PFSK-1 (cell line): ENCODE results near the gene PRDM16.

Experiments
- FOXP2 ChIP-seq: optimal IDR thresholded peaks from 2 replicates; pipeline ENCODE3; 2011; ENCODE audit warnings: borderline replicate concordance, control low read depth, inconsistent platforms; ENCODE audit not compliant: insufficient read depth; ENCODE audit errors: extremely low read length, extremely low read depth
- POLR2AphosphoS5 ChIP-seq: IDR thresholded peaks from 2 replicates; pipeline ENCODE4 v1.6.1; 2012; ENCODE audit warnings: low read depth, mild to moderate bottlenecking, control low read depth, low read length, moderate library complexity
- SIN3A ChIP-seq: IDR thresholded peaks from 2 replicates; pipeline ENCODE4 v1.6.1; 2012; ENCODE audit warnings: mild to moderate bottlenecking, low read length, moderate library complexity, borderline replicate concordance; ENCODE audit not compliant: insufficient read depth
- TAF1 ChIP-seq: IDR thresholded peaks from 2 replicates; pipeline ENCODE4 v1.6.1; 2012; ENCODE audit warnings: low read length, control low read depth, borderline replicate concordance; ENCODE audit not compliant: insufficient read depth
- TF ChIP-seq, protein P1 (sequence below), 2 experiments: IDR thresholded peaks; 2 replicates each; pipeline versions ENCODE4 v1.6.1 to v1.8.0; 2011 to 2012; ENCODE audit warnings: low read depth in 2 of 2, low read length in 2 of 2, control low read depth in 1 of 2, inconsistent platforms in 1 of 2, mild to moderate bottlenecking in 1 of 2, moderate library complexity in 1 of 2; ENCODE audit not compliant: insufficient read depth in 1 of 2

The PRDM16 gene

DNA sequence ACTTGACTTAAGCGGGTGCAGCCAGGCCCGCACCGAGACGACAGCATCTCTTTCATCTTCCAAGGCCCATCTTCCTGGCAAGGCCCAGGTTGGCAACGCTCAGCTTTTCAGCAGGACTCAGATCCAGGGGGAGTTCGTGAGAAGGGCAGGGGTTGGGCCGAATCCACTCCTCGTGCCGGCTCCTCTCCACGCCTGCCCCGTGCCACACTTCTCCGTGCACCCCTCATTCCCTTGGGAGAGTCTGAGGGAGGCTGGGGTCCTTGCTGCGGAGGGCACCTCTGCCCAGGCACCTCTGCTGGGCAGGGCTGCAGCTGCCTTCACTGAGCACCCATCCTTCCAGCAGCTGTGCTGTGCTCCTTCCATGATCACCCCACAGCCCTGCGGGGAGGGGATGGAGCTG is 22.3 kb downstream of the PRDM16 start:
- TF ChIP-seq POLR2AphosphoS5 (no peak), SIN3A (no peak), FOXP2 (no peak), TAF1 (no peak)
- TF ChIP-seq, protein P1, sequence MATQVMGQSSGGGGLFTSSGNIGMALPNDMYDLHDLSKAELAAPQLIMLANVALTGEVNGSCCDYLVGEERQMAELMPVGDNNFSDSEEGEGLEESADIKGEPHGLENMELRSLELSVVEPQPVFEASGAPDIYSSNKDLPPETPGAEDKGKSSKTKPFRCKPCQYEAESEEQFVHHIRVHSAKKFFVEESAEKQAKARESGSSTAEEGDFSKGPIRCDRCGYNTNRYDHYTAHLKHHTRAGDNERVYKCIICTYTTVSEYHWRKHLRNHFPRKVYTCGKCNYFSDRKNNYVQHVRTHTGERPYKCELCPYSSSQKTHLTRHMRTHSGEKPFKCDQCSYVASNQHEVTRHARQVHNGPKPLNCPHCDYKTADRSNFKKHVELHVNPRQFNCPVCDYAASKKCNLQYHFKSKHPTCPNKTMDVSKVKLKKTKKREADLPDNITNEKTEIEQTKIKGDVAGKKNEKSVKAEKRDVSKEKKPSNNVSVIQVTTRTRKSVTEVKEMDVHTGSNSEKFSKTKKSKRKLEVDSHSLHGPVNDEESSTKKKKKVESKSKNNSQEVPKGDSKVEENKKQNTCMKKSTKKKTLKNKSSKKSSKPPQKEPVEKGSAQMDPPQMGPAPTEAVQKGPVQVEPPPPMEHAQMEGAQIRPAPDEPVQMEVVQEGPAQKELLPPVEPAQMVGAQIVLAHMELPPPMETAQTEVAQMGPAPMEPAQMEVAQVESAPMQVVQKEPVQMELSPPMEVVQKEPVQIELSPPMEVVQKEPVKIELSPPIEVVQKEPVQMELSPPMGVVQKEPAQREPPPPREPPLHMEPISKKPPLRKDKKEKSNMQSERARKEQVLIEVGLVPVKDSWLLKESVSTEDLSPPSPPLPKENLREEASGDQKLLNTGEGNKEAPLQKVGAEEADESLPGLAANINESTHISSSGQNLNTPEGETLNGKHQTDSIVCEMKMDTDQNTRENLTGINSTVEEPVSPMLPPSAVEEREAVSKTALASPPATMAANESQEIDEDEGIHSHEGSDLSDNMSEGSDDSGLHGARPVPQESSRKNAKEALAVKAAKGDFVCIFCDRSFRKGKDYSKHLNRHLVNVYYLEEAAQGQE (IDR thresholded peaks at IDR 0.05; ENCODE audit: insufficient read depth in 1 of 2, low read depth in 2 of 2, low read length in 2 of 2): no peak

GRCh38 chr1:3092530-3092929 is 23.5 kb downstream of the PRDM16 start:
- TF ChIP-seq, protein P1 (IDR thresholded peaks at IDR 0.05; ENCODE audit: insufficient read depth in 1 of 2, low read depth in 2 of 2, low read length in 2 of 2): no peak
- no peak for TF ChIP-seq TAF1
- no peak for TF ChIP-seq POLR2AphosphoS5
- no peak for TF ChIP-seq FOXP2
- TF ChIP-seq SIN3A: no peak

DNA sequence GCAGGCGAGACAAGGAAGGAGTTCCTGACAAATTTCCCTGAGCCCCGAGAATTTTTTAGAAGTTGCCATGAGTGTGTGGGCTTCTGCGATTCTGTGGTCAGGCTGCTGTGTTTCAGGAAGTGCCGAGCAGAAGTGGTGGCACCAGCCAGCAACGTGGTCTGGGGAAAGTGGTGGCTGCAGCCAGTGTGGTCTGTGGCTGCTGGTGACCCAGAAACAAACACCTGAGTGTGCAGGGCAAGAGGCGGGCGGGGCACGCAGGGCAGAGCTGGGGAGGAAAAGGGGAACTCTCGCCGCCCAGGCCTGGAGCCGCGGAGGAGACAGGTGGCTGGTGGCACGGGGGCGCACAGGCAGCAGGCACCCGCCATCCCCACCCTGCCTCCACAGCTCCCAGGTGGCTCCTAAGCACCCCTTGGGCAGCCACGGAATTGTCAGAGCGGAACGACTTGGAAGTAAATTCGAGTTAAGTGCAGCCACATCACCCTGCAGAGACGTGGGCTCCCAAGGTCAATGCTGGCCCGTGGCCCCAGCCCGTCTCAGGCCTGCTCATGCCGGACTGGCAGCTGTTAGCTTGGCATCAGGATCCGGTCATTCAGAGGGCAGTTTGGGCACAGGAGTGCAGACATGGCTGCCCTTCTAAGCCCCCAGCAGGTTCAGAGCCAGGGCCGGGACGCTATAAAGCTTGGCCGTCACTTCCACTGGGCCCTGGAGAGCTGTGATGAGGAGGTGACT is 25.1 kb downstream of the PRDM16 start:
- no peak for TF ChIP-seq FOXP2
- TF ChIP-seq SIN3A: no peak
- no peak for TF ChIP-seq TAF1
- TF ChIP-seq POLR2AphosphoS5: no peak

GRCh38 chr1:3094863-3095780 is 26.1 kb downstream of the PRDM16 start:
- TF ChIP-seq SIN3A (no peak), POLR2AphosphoS5 (no peak), FOXP2 (no peak), TAF1 (no peak)
- TF ChIP-seq, protein P1 (IDR thresholded peaks at IDR 0.05; ENCODE audit: insufficient read depth in 1 of 2, low read depth in 2 of 2, low read length in 2 of 2): no peak

DNA sequence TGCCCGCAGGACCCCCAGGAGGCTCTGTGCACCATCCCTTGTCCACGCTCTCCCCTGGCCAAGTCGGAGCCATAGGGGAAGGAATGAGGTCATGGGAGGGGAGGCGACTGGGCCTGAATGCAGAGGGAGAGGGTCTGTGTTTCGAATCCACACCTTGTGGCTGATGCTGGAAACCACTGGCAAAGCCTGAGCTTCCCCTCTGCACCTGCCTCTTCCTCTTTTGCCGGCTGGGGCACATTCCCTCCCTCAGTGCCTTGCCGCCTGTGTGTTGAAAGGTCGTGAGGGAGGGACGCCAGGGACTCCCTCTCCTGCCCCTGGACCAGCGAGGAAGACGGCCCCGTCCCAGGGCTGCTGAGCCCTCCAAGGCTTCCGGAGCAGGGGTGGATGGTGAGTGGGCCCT is 27.3 kb downstream of the PRDM16 start:
- no peak for TF ChIP-seq TAF1
- no peak for TF ChIP-seq POLR2AphosphoS5
- no peak for TF ChIP-seq FOXP2
- TF ChIP-seq, protein P1 (IDR thresholded peaks at IDR 0.05; ENCODE audit: insufficient read depth in 1 of 2, low read depth in 2 of 2, low read length in 2 of 2): no peak
- no peak for TF ChIP-seq SIN3A
